LNCaP clone FGC (cell line): ENCODE measurements around the gene DOCK9.

ENCODE experiments used
- DNase-seq: peaks from one replicate; pipeline ENCODE4 v3.0.0-alpha.2; 2011; ENCODE audit warnings: low read depth
- H3K4me3 ChIP-seq: 2 replicates; pipeline ENCODE4 v1.5.1; 2011; ENCODE audit warnings: mild to moderate bottlenecking, low read depth, low read length, control low read depth
- CTCF ChIP-seq: IDR thresholded peaks from 2 replicates; pipeline ENCODE4 v1.5.1; 2012; ENCODE audit warnings: mild to moderate bottlenecking; ENCODE audit not compliant: control insufficient read depth, insufficient read depth; ENCODE audit errors: extremely low read depth

The DOCK9 gene

GRCh38 chr13:98942485-98942884 is 35.4 kb downstream of the DOCK9 start:
- no peak overlapping the region for H3K4me3 ChIP-seq
- no peak for TF ChIP-seq CTCF
- DNase-seq = no peak

GRCh38 chr13:98941536-98941935 is 36.3 kb downstream of the DOCK9 start:
- no peak for TF ChIP-seq CTCF
- no peak for DNase-seq
- H3K4me3 ChIP-seq = no peak overlapping the region

GRCh38 chr13:98941126-98941525 is 36.7 kb downstream of the DOCK9 start:
- DNase-seq = no peak
- H3K4me3 ChIP-seq = no peak overlapping the region
- TF ChIP-seq CTCF = no peak

GRCh38 chr13:98940325-98941001 is 37.4 kb downstream of the DOCK9 start:
- DNase-seq = no peak
- no peak for TF ChIP-seq CTCF
- H3K4me3 ChIP-seq = no peak overlapping the region

- DNase-seq = no peak
- TF ChIP-seq CTCF = no peak
- H3K4me3 ChIP-seq = no peak overlapping the region
Observed at GRCh38 chr13:98939660-98940191, 38.1 kb downstream of the DOCK9 start.

- no peak for DNase-seq
- no peak overlapping the region for H3K4me3 ChIP-seq
- TF ChIP-seq CTCF = no peak
Observed at GRCh38 chr13:98938801-98939200, 39.1 kb downstream of the DOCK9 start.

- DNase-seq = no peak
- no peak for TF ChIP-seq CTCF
- H3K4me3 ChIP-seq = no peak overlapping the region
Observed at GRCh38 chr13:98937911-98938381, 39.9 kb downstream of the DOCK9 start.
